CD8-positive, alpha-beta memory T cell (primary cell): ENCODE results near the gene CISH. TPM values are rescaled to one million over a fixed set of nuclear protein-coding genes. Genes with fewer than 3 reads are reported as not detected.
A peak's percentile ranks its signal among the peaks of the same experiment; 100 is the strongest.

Source experiments
- CTCF ChIA-PET: fragments of 350-600 bp; sonication (Branson Sonifier 250); formaldehyde crosslinking; loops from one replicate; lab custom pipeline; 2021; ENCODE audit warnings: antibody characterized with exemption; lab: Charles Lee
- POLR2A ChIA-PET: fragments of 350-600 bp; sonication (Branson Sonifier 250); formaldehyde crosslinking; loops from one replicate; lab custom pipeline; 2021; ENCODE audit warnings: antibody characterized with exemption; lab: Charles Lee
- DNase-seq, 5 donors: peaks; one replicate each; pipeline versions ENCODE4 v3.0.0 to v3.0.0-alpha.2; 2020 to 2022; ENCODE audit warnings: mixed read lengths in 1 of 5
- H3K27ac ChIP-seq: one replicate; pipeline ENCODE4 v1.7.0; 2013; ENCODE audit warnings: low read depth, mild to moderate bottlenecking, low read length, moderate library complexity
- H3K27me3 ChIP-seq: 2 replicates; pipeline ENCODE4 v1.7.0; 2013; ENCODE audit warnings: low read length, mild to moderate bottlenecking; ENCODE audit not compliant: insufficient read depth, poor library complexity, severe bottlenecking
- H3K36me3 ChIP-seq: 2 replicates; pipeline ENCODE4 v1.7.0; 2013; ENCODE audit warnings: mild to moderate bottlenecking, low read length, moderate library complexity; ENCODE audit not compliant: insufficient read depth
- H3K4me1 ChIP-seq: 2 replicates; pipeline ENCODE4 v1.7.0; 2013; ENCODE audit warnings: mild to moderate bottlenecking, low read length, moderate library complexity; ENCODE audit not compliant: insufficient read depth
- H3K4me3 ChIP-seq: 2 replicates; pipeline ENCODE4 v1.7.0; 2013; ENCODE audit warnings: mild to moderate bottlenecking, low read length
- H3K9me3 ChIP-seq: 2 replicates; pipeline ENCODE4 v1.7.0; 2013; ENCODE audit warnings: mild to moderate bottlenecking, low read length
- H3K27ac Mint-ChIP-seq, 8 donors: one replicate each; pipeline ENCODE4 v1.8.0; 2020 to 2021; ENCODE audit warnings: mixed read lengths in 8 of 8, mild to moderate bottlenecking in 6 of 8, inconsistent platforms in 3 of 8, moderate library complexity in 3 of 8
- H3K27me3 Mint-ChIP-seq, 2 donors: one replicate each; pipeline ENCODE4 v1.8.0; 2020 to 2021; ENCODE audit warnings: mixed read lengths in 2 of 2, mild to moderate bottlenecking in 1 of 2, moderate library complexity in 1 of 2
- H3K36me3 Mint-ChIP-seq, 3 donors: one replicate each; pipeline ENCODE4 v1.8.0; 2020 to 2021; ENCODE audit warnings: mixed read lengths in 3 of 3, inconsistent platforms in 1 of 3, mild to moderate bottlenecking in 1 of 3
- H3K4me1 Mint-ChIP-seq, 3 donors: one replicate each; pipeline ENCODE4 v1.8.0; 2020 to 2021; ENCODE audit warnings: mixed read lengths in 3 of 3, inconsistent platforms in 1 of 3, mild to moderate bottlenecking in 1 of 3
- H3K4me3 Mint-ChIP-seq, 7 donors: one replicate each; pipeline ENCODE4 v1.8.0; 2020 to 2021; ENCODE audit warnings: mixed read lengths in 7 of 7, mild to moderate bottlenecking in 6 of 7, moderate library complexity in 4 of 7, inconsistent platforms in 2 of 7
- H3K9me3 Mint-ChIP-seq, 5 donors: one replicate each; pipeline ENCODE4 v1.8.0; 2020 to 2022; ENCODE audit warnings: mixed read lengths in 5 of 5, mild to moderate bottlenecking in 3 of 5, moderate library complexity in 2 of 5, inconsistent platforms in 1 of 5
- polyA plus RNA-seq: library from polyadenylated mRNA; unstranded; fragments of 300-500 nt; fragmentation: Illumina TruSeq; gene quantifications from one replicate; pipeline ENCODE4 v1.2.3, GENCODE V29; 2021
- total RNA-seq, 2 experiments: library from RNA; stranded (reverse); gene quantifications; one replicate each; pipeline ENCODE4 v1.2.3, GENCODE V29; 2021

CISH gene
- total and polyA plus RNA-seq, 3 experiments from 2014 or later: 92.8 to 222 (median 216) TPM

- H3K4me3 ChIP-seq: no peak overlapping the region
- no peak overlapping the region for H3K27ac ChIP-seq
- POLR2A ChIA-PET: interaction anchor here (0.7 kb wide), 1 partner anchor 252 kb away, joined by 5 read pairs; no protein-coding TSS in a partner anchor
- H3K36me3 Mint-ChIP-seq: peaks cover 0 to 35% (median 0%) of the 10 kb centered on the region in 3 donors
- peak overlapping the region in 1 of 7 donors; percentile 59 for H3K4me3 Mint-ChIP-seq
- no peaks in the 10 kb centered on the region for H3K9me3 Mint-ChIP-seq
- peaks cover 61% of the 10 kb centered on the region for H3K4me1 ChIP-seq
- H3K27ac Mint-ChIP-seq: peak overlapping the region in 5 of 8 donors; percentile 28 to 86 (median 47)
- no peaks in the 10 kb centered on the region for H3K9me3 ChIP-seq
- DNase-seq: no peak
- peaks cover 8% of the 10 kb centered on the region for H3K36me3 ChIP-seq
- CTCF ChIA-PET: interaction anchor here (1.4 kb wide), 1 partner anchor 19 kb away, joined by 3 read pairs; no protein-coding TSS in a partner anchor
- no peaks in the 10 kb centered on the region for H3K27me3 ChIP-seq
- peaks cover 66 to 80% (median 68%) of the 10 kb centered on the region in 3 donors for H3K4me1 Mint-ChIP-seq
- no peaks in the 10 kb centered on the region for H3K27me3 Mint-ChIP-seq
Measured at GRCh38 chr3:50635066-50635465, 23.5 kb upstream of the CISH start.

- H3K36me3 Mint-ChIP-seq: peaks cover 0 to 25% (median 0%) of the 10 kb centered on the region in 3 donors
- no peak overlapping the region for H3K27ac ChIP-seq
- peaks cover 74 to 90% (median 82%) of the 10 kb centered on the region in 3 donors for H3K4me1 Mint-ChIP-seq
Measured at GRCh38 chr3:50633230-50633790, 21.7 kb upstream of the CISH start.

GRCh38 chr3:50632450-50632849, 20.9 kb upstream of the CISH start:
- Histone ChIP-seq H3K27me3 (no peaks in the 10 kb centered on the region), H3K9me3 (no peaks in the 10 kb centered on the region), H3K4me3 (no peak overlapping the region), H3K36me3 (peaks cover 6% of the 10 kb centered on the region), H3K4me1 (peaks cover 77% of the 10 kb centered on the region), H3K27ac (no peak overlapping the region)
- no peaks in the 10 kb centered on the region for H3K9me3 Mint-ChIP-seq
- POLR2A ChIA-PET: no interaction called here
- no peak for DNase-seq
- H3K4me3 Mint-ChIP-seq: peak overlapping the region in 6 of 7 donors; percentile 6 to 76 (median 26)
- CTCF ChIA-PET: interaction anchor here (3.0 to 3.1 kb wide), 2 partner anchors 10 to 16 kb away, joined by 7 to 15 read pairs; partner anchors contain the start of gene MAPKAPK3
- no peaks in the 10 kb centered on the region for H3K27me3 Mint-ChIP-seq
- H3K36me3 Mint-ChIP-seq: peaks cover 0 to 27% (median 0%) of the 10 kb centered on the region in 3 donors
- peak overlapping the region; percentile 27 to 89 (median 82) for H3K27ac Mint-ChIP-seq
- peaks cover 73 to 90% (median 83%) of the 10 kb centered on the region in 3 donors for H3K4me1 Mint-ChIP-seq

More at GRCh38 chr3:50633230-50633790, 21.7 kb upstream of the CISH start:
- H3K4me3 ChIP-seq: no peak overlapping the region
- POLR2A ChIA-PET: no interaction called here
- CTCF ChIA-PET: interaction anchor here (0.9 to 3.1 kb wide), 4 partner anchors 10 to 20 kb away, joined by 3 to 15 read pairs (median 5); partner anchors contain the start of gene MAPKAPK3
- H3K27me3 Mint-ChIP-seq: no peaks in the 10 kb centered on the region
- no peak for DNase-seq
- H3K36me3 ChIP-seq: peaks cover 6% of the 10 kb centered on the region
- peak overlapping the region; percentile 52 to 89 (median 80) for H3K27ac Mint-ChIP-seq
- peak overlapping the region in 2 of 7 donors; percentile 6 to 9 for H3K4me3 Mint-ChIP-seq
- no peaks in the 10 kb centered on the region for H3K27me3 ChIP-seq
- H3K9me3 Mint-ChIP-seq: no peaks in the 10 kb centered on the region
- peaks cover 79% of the 10 kb centered on the region for H3K4me1 ChIP-seq
- H3K9me3 ChIP-seq: no peaks in the 10 kb centered on the region

GRCh38 chr3:50630877-50631276, 19.3 kb upstream of the CISH start:
- H3K4me1 ChIP-seq: peaks cover 80% of the 10 kb centered on the region
- H3K36me3 ChIP-seq: peaks cover 6% of the 10 kb centered on the region
- ChIA-PET CTCF (interaction anchor here (1.5 to 3.1 kb wide), 2 partner anchors 15 to 22 kb away, joined by 5 to 15 read pairs; partner anchors contain the start of gene MAPKAPK3), POLR2A (interaction anchor here (0.7 kb wide), 1 partner anchor 15 kb away, joined by 4 read pairs; no protein-coding TSS in a partner anchor)
- H3K9me3 ChIP-seq: no peaks in the 10 kb centered on the region
- no peak for DNase-seq
- H3K36me3 Mint-ChIP-seq: peaks cover 0 to 35% (median 0%) of the 10 kb centered on the region in 3 donors
- no peaks in the 10 kb centered on the region for H3K27me3 ChIP-seq
- no peaks in the 10 kb centered on the region for H3K9me3 Mint-ChIP-seq
- H3K4me3 Mint-ChIP-seq: no peak overlapping the region
- H3K27ac Mint-ChIP-seq: peak overlapping the region in 7 of 8 donors; percentile 67 to 89 (median 82)
- peaks cover 71 to 88% (median 77%) of the 10 kb centered on the region in 3 donors for H3K4me1 Mint-ChIP-seq
- no peak overlapping the region for H3K27ac ChIP-seq
- H3K4me3 ChIP-seq: no peak overlapping the region
- H3K27me3 Mint-ChIP-seq: no peaks in the 10 kb centered on the region

GRCh38 chr3:50630394-50630793, 18.8 kb upstream of the CISH start:
- H3K27ac Mint-ChIP-seq: peak overlapping the region in 7 of 8 donors; percentile 23 to 92 (median 70)
- CTCF ChIA-PET: interaction anchor here (1.5 to 3.1 kb wide), 2 partner anchors 14 to 22 kb away, joined by 5 to 15 read pairs; partner anchors contain the start of gene MAPKAPK3

GRCh38 chr3:50628601-50629000, 17.0 kb upstream of the CISH start:
- Mint-ChIP-seq H3K27me3 (no peaks in the 10 kb centered on the region), H3K4me3 (peak overlapping the region in 2 of 7 donors; percentile 56 to 60), H3K4me1 (peaks cover 80 to 98% (median 85%) of the 10 kb centered on the region in 3 donors), H3K9me3 (no peaks in the 10 kb centered on the region), H3K36me3 (peaks cover 0 to 33% (median 0%) of the 10 kb centered on the region in 3 donors), H3K27ac (peak overlapping the region in 6 of 8 donors; percentile 45 to 90 (median 74))
- Histone ChIP-seq H3K4me3 (no peak overlapping the region), H3K27ac (no peak overlapping the region), H3K27me3 (no peaks in the 10 kb centered on the region), H3K4me1 (peaks cover 93% of the 10 kb centered on the region), H3K36me3 (peaks cover 6% of the 10 kb centered on the region), H3K9me3 (no peaks in the 10 kb centered on the region)
- DNase-seq: no peak
- POLR2A ChIA-PET: interaction anchor here (0.6 kb wide), 1 partner anchor 10 kb away, joined by 4 read pairs; no protein-coding TSS in a partner anchor
- CTCF ChIA-PET: interaction anchor here (1.1 to 1.7 kb wide), 3 partner anchors 8 to 15 kb away, joined by 3 to 5 read pairs (median 4); no protein-coding TSS in a partner anchor

More at GRCh38 chr3:50630394-50630793, 18.8 kb upstream of the CISH start:
- Histone ChIP-seq H3K36me3 (peaks cover 6% of the 10 kb centered on the region), H3K27me3 (no peaks in the 10 kb centered on the region), H3K9me3 (no peaks in the 10 kb centered on the region), H3K4me3 (no peak overlapping the region), H3K4me1 (peaks cover 82% of the 10 kb centered on the region), H3K27ac (no peak overlapping the region)
- no peak for DNase-seq
- Mint-ChIP-seq H3K27me3 (no peaks in the 10 kb centered on the region), H3K9me3 (no peaks in the 10 kb centered on the region), H3K4me3 (no peak overlapping the region), H3K4me1 (peaks cover 72 to 92% (median 80%) of the 10 kb centered on the region in 3 donors), H3K36me3 (peaks cover 0 to 35% (median 0%) of the 10 kb centered on the region in 3 donors)
- POLR2A ChIA-PET: interaction anchor here (0.7 kb wide), 1 partner anchor 14 kb away, joined by 4 read pairs; no protein-coding TSS in a partner anchor

- peaks cover 94% of the 10 kb centered on the region for H3K4me1 ChIP-seq
- ChIA-PET CTCF (interaction anchor here (1.2 to 16.9 kb wide), 4 partner anchors 14 to 744 kb away, joined by 3 to 277 read pairs (median 4); no protein-coding TSS in a partner anchor), POLR2A (no interaction called here)
- H3K9me3 Mint-ChIP-seq: no peaks in the 10 kb centered on the region
- no peak overlapping the region for H3K4me3 ChIP-seq
- peaks cover 0 to 36% (median 0%) of the 10 kb centered on the region in 3 donors for H3K36me3 Mint-ChIP-seq
- H3K4me3 Mint-ChIP-seq: peak overlapping the region in 2 of 7 donors; percentile 8 to 12
- H3K27me3 ChIP-seq: no peaks in the 10 kb centered on the region
- H3K27ac ChIP-seq: no peak overlapping the region
- H3K9me3 ChIP-seq: no peaks in the 10 kb centered on the region
- H3K36me3 ChIP-seq: peaks cover 6% of the 10 kb centered on the region
- DNase-seq: no peak
- peak overlapping the region; percentile 22 to 86 (median 72) for H3K27ac Mint-ChIP-seq
- H3K27me3 Mint-ChIP-seq: no peaks in the 10 kb centered on the region
- H3K4me1 Mint-ChIP-seq: peaks cover 78 to 98% (median 85%) of the 10 kb centered on the region in 3 donors
Measured at GRCh38 chr3:50627407-50628051, 16.0 kb upstream of the CISH start.
